RWPE2 (cell line): ENCODE measurements around the gene GRM8.

Experiments
- ATAC-seq: fragments of 200-7000 bp; cut with Tn5 transposase; 3 replicates; pipeline ENCODE4 v1.9.1; 2021; ENCODE audit warnings: low read depth
- DNase-seq: peaks from one replicate; pipeline ENCODE4 v3.0.0-alpha.2; 2020; ENCODE audit warnings: low spot score
- H3K27ac ChIP-seq: fragments of 450-650 bp; 2 replicates; pipeline ENCODE4 v1.5.1; 2017; ENCODE audit warnings: mild to moderate bottlenecking; ENCODE audit not compliant: poor library complexity, severe bottlenecking
- H3K27me3 ChIP-seq: fragments of 250-450 bp; sonication (Bioruptor Pico); 2 replicates; pipeline ENCODE4 v1.5.1; 2021; ENCODE audit warnings: mild to moderate bottlenecking, moderate library complexity; ENCODE audit not compliant: insufficient read depth, poor library complexity, severe bottlenecking
- H3K36me3 ChIP-seq: fragments of 250-450 bp; sonication (Bioruptor Pico); 2 replicates; pipeline ENCODE4 v1.5.1; 2020; ENCODE audit warnings: low read depth, mild to moderate bottlenecking, moderate library complexity
- H3K4me1 ChIP-seq: fragments of 250-450 bp; sonication (Bioruptor Pico); 2 replicates; pipeline ENCODE4 v1.5.1; 2021; ENCODE audit warnings: mild to moderate bottlenecking, moderate library complexity; ENCODE audit not compliant: insufficient read depth, poor library complexity, severe bottlenecking
- H3K4me3 ChIP-seq: fragments of 250-450 bp; sonication (Bioruptor Pico); 2 replicates; pipeline ENCODE4 v1.5.1; 2021; ENCODE audit warnings: mild to moderate bottlenecking, moderate library complexity; ENCODE audit not compliant: severe bottlenecking
- H3K9me3 ChIP-seq: fragments of 250-450 bp; sonication (Bioruptor Pico); 2 replicates; pipeline ENCODE4 v1.5.1; 2021; ENCODE audit warnings: mild to moderate bottlenecking, moderate library complexity; ENCODE audit not compliant: severe bottlenecking
- TF ChIP-seq, protein P1 (sequence below): fragments of 450-650 bp; IDR thresholded peaks from one replicate; pipeline ENCODE4 v1.5.1; 2017; ENCODE audit warnings: mild to moderate bottlenecking, moderate library complexity; ENCODE audit not compliant: poor library complexity, severe bottlenecking

Gene GRM8

DNA sequence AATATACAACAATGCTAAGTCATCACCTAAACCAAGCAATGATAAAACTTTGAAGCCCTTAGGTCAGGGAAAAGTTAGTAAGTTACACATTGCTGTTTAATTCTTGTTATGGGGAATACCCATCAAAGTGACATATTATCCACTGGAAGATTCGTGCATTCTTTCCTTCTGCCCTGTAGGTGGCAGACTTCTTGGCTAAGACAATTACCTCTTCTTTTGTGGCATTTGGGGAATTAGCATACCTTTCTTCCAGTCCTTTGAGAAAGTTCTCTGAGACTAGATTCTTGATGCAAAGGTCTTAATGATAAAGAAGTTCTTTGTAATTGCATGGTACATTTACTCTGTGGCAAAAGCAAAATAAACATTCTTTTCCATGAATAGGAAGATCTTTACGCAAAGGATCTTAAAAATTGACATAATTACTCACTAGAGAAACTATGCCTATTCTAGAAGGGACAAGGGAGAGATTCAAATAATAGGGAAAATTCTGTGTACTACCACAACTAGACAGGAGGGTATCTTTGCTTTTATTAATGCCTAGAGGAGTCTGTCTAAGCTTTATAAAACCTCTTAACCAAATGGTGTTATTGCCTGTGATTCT lies 395.9 kb downstream of the GRM8 start:
- H3K4me1 ChIP-seq, result no peaks in the 10 kb centered on the region
- DNase-seq, result no peak
- H3K36me3 ChIP-seq, result no peaks in the 10 kb centered on the region
- no peak for ATAC-seq
- no peak overlapping the region for H3K4me3 ChIP-seq
- TF ChIP-seq, protein P1, sequence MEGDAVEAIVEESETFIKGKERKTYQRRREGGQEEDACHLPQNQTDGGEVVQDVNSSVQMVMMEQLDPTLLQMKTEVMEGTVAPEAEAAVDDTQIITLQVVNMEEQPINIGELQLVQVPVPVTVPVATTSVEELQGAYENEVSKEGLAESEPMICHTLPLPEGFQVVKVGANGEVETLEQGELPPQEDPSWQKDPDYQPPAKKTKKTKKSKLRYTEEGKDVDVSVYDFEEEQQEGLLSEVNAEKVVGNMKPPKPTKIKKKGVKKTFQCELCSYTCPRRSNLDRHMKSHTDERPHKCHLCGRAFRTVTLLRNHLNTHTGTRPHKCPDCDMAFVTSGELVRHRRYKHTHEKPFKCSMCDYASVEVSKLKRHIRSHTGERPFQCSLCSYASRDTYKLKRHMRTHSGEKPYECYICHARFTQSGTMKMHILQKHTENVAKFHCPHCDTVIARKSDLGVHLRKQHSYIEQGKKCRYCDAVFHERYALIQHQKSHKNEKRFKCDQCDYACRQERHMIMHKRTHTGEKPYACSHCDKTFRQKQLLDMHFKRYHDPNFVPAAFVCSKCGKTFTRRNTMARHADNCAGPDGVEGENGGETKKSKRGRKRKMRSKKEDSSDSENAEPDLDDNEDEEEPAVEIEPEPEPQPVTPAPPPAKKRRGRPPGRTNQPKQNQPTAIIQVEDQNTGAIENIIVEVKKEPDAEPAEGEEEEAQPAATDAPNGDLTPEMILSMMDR, result peak; percentile 69
- no peak overlapping the region for H3K27ac ChIP-seq
- H3K27me3 ChIP-seq, result no peaks in the 10 kb centered on the region
- H3K9me3 ChIP-seq, result no peaks in the 10 kb centered on the region

DNA sequence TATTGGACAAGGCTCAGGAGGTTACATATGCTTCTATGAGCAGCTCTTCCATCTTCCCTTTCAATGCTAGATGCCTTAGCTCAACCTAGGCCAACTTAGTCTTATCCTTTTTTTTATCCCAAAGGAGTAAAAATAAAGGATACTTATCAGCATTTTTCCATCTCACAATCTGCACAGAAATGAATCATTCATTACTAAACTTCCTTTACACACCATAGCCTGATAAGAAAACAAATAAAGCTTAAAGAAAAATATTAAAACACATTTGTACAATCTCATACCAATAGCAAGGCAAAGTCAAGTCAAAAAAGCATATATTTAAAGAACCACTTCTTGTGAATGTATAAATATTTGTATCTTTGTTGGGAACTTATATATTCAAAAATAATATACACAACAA lies 407.4 kb downstream of the GRM8 start:
- Histone ChIP-seq H3K4me3 (no peak overlapping the region), H3K36me3 (no peaks in the 10 kb centered on the region), H3K27me3 (no peaks in the 10 kb centered on the region), H3K4me1 (no peaks in the 10 kb centered on the region), H3K9me3 (no peaks in the 10 kb centered on the region), H3K27ac (no peak overlapping the region)
- DNase-seq, result no peak
- TF ChIP-seq, protein P1, result no peak
- ATAC-seq, result no peak

DNA sequence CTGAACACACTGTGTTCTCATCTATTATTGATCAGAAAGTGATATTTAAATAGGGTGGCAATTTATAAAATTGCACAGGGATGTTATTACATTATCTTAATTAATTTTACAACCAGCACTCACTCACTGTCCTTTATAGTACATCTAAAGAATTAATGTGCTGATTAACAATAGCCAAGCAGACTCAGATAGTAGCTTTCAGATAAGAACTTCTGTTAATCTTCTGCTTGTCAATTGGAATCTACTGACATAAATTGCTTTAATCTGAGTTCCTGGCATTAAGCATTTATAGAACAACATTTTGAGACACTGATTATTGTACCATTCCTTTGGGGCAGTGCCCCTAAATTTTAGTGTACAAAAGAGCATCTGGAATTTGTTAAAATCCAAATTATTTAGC lies 408.9 kb downstream of the GRM8 start:
- no peaks in the 10 kb centered on the region for H3K27me3 ChIP-seq
- H3K4me1 ChIP-seq, result no peaks in the 10 kb centered on the region
- DNase-seq (no peak), ATAC-seq (no peak)
- no peaks in the 10 kb centered on the region for H3K9me3 ChIP-seq
- H3K36me3 ChIP-seq, result no peaks in the 10 kb centered on the region
- TF ChIP-seq, protein P1, result no peak
- H3K4me3 ChIP-seq, result no peak overlapping the region
- H3K27ac ChIP-seq, result no peak overlapping the region

DNA sequence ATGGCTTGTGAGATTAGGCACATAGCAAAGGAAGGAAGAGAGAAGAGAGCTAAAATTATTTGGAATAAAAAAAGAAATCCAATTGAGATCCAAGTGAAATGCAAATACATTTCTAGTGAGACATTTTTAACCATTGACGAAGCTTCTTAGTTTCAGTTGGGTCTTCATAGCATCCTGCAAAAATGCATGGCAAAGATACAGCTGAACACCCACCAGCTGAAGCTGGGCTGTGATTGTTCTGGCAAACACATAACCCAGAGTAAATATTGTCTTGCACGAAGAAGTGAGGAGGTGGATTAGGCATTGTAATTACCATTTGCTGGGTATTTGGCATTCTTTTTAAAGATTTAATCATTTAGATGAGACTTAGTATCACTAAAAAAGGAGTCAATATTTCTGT lies 409.4 kb downstream of the GRM8 start:
- no peak for DNase-seq
- H3K4me3 ChIP-seq, result no peak overlapping the region

DNA sequence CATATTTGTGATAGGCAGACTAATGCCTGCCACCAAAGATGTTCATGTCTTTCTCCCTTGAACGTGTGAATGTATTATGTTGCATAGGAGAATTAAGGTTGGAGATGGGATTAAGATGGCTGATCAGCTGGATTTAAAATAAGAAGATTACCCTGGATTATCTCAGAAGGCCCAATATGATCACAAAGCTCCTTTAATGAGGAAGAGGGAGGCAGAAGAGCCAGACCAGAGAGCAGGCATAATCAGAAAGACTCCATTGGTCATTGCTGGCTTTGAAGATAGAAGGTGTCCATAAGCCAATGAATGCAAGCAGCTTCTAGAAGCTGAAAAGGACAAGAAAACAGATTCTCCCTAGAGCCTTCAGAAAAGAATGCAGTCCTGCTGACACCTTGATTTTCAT lies 410.3 kb downstream of the GRM8 start:
- ATAC-seq (no peak), DNase-seq (no peak)
- Histone ChIP-seq H3K9me3 (no peaks in the 10 kb centered on the region), H3K4me1 (no peaks in the 10 kb centered on the region), H3K4me3 (no peak overlapping the region), H3K27me3 (no peaks in the 10 kb centered on the region), H3K36me3 (no peaks in the 10 kb centered on the region), H3K27ac (no peak overlapping the region)
- TF ChIP-seq, protein P1, result no peak

More for the DNA sequence above, 409.4 kb downstream of the GRM8 start:
- Histone ChIP-seq H3K27me3 (no peaks in the 10 kb centered on the region), H3K9me3 (no peaks in the 10 kb centered on the region), H3K27ac (no peak overlapping the region), H3K4me1 (no peaks in the 10 kb centered on the region), H3K36me3 (no peaks in the 10 kb centered on the region)
- TF ChIP-seq, protein P1, result no peak
- no peak for ATAC-seq
